C1 segment of cervical spinal cord (tissue), 14 donors: ENCODE measurements around the gene ATP4A.
A peak's percentile ranks its signal among the peaks of the same experiment; 100 is the strongest.
"Not testable (repeated sequence)": the region's sequence is repeated elsewhere in the genome, so short reads cannot be mapped to it uniquely, and the experiment has no call there.

Source experiments
- DNase-seq, 14 donors: peaks; one replicate each; lab custom pipeline; 2025; lab: John Stamatoyannopoulos, UW

The ATP4A gene

DNA sequence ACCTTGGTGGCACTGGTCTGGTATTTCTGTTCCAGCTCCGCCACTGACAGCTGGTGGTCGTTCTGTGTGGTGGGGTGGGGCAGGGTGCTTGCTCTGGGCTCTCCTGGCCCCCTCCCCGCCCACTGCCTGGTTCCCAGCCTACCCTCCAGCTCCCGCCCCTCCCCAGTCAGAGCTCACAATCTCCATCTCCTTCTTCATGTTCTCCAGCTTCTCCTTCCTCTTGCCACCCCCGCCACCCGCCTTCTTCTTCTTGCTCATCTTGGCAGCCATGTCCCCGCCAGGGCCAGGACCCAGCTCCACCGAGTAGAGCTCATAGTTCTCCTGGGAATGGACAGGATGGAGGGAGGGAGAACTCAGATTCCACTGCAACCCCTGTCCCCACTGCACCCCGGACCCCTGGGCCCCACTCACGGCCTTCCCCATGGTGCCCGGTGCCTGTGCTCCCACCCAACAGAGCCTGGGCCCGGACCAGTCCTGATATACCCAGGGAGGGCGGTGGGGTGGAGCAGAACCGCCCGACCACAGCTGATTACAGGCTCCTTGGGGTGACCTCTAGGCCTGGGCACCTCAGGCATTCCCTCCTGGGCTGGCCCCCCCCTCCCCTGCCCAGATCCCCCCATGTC is at the start of gene ATP4A:
ATP4A (minus strand) TSS at position 452 of the 623 bp plus-strand sequence; CDS start at position 423, 29 bp downstream.
- no peak for DNase-seq

DNA sequence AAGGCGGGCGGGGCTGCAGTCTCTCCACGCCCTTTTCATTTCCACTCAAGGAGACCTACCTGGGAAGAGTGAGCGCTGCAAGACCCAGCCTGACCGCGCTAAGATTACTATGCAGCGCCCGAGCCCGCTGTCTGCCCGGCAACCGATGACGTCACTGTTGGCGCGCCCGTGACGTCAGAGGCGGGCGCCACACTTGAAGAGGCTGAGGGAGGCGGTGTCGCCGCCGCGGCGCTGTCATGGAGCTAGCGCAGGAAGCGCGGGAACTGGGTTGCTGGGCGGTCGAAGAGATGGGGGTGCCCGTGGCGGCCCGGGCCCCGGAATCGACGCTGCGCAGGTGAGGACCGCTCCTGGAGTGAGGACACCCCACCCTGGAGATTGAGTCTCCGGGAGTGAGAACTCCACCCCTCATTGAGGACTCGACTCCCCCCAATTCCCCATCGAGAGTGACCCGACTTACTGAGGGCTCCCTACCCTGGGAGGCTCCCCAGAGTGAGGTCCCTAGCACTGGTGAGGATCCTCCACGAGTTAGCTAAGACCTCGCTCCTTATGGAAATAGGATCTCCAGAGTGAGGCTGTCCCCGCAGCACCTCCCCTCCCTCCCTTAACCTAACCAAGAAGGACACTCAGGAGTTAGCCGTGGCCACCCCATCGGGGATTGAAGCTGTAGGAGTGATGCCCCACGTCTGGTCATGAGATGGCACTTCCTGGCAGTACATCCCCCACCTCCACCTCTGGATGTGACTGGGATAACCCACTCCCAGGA is 49.3 kb upstream of the ATP4A start, which contains the start of gene HAUS5:
HAUS5 (plus strand) TSS at position 177 of the 763 bp plus-strand sequence; CDS start at position 237, 60 bp downstream.
- peak; percentile 21 to 89 (median 81) for DNase-seq

DNA sequence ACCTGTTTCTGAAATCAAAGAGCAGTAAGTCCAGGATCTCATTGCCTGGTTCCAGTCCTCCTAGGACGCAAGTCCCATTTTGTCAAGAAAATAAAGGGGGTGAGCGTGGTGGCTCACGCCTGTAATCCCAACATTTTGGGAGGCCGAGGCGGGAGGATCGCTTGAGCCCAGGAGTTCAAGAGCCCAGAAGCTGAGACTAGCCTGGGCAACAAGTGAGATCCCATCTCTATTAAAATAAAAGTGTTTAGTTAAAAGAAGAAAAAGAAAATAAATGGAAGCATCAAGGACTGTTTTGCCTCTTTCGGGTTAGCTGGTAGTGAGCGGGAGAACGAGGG is 48.7 kb upstream of the ATP4A start:
- DNase-seq, result peak in 1 of 14 donors; percentile 11

DNA sequence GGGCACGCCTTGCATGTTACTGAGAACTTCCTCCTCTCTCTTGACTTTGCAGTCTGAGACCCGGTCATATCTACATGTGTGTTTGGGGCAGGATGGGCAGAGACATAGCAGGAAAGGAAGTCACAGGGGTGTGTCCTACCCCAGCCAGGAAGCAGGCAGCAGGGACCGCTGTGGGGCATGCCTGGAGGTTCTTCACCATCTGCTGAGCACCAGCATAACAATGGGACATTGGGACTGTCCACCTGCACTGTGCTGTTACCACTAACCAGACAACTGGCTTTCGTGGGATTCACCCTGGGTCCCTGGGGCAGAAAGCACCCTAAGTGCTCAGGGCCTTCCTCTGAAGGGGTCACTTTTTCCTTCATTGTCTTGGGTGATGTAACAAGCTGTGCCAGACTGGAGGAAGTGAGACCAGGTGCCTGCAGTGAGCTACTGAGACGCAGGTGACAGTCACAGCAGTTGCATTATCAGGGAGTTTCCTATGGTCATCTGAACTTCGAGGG is 46.4 kb upstream of the ATP4A start:
- no peak for DNase-seq

DNA sequence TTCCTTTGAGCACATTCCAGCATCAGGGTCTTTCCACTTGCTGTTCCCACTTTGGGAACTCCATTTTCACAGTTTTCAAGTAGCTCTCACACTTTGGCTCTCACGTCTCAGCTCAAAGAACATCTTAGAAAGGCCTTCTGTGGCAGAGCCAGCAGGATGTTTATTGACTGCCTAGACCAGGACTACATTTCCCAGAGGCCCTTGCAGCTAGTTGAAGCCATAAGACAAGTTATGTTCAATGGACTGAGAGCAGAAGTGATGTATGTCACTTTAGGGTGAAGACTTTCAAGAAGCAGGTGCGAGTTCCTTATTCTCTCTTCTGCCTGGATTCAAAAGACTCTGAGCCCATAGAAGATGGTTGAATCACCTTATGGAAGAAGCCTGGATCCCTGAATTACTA is 44.8 kb upstream of the ATP4A start:
- DNase-seq, result no peak

DNA sequence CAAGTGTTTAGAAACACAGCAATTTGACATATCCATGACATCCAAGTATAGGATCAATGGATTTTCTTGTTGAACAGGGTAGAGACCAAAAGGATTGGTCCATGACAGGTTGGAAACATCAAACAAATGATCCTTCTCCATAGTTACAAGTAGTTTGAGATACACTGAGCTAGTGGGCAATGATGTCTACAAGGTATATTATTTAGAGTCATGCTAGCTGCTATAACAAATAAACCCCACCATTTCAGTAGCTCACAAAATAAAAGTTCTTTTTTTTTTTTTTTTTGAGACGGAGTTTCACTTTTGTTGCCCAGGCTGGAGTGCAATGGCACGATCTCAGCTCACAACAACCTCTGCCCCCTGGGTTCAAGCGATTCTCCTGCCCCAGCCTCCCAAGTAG is 44.2 kb upstream of the ATP4A start:
- DNase-seq, result no peak

DNA sequence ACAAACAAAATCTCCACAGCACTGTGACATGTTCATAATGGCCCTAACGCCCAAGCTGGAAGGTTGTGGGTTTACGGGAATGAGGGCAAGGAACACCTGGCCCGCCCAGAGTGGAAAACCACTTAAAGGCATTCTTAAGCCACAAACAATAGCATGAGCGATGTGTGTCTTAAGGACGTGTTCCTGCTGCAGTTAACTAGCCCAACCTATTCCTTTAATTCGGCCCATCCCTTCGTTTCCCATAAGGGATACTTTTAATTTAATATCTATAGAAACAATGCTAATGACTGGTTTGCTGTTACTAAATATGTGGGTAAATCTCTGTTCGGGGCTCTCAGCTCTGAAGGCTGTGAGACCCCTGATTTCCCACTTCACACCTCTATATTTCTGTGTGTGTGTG is 43.7 kb upstream of the ATP4A start:
- DNase-seq, result not testable (repeated sequence)

DNA sequence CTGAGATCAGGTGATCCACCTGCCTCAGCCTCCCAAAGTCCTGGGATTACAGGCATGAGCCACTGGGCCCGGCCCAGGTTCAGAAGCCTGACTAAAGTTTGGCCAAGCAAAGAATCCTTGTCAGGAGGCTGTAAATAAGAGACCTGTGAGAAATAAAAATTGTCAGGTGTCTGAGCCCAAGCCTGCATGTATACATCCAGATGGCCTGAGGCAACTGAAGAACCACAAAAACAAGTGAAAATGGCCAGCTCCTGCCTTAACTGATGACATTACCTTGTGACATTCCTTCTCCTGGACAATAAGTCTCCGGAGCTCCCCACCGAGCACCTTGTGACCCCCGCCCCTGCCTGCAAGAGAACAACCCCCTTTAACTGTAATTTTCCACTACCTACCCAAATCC is 41.0 kb upstream of the ATP4A start:
- DNase-seq, result not testable (repeated sequence)

DNA sequence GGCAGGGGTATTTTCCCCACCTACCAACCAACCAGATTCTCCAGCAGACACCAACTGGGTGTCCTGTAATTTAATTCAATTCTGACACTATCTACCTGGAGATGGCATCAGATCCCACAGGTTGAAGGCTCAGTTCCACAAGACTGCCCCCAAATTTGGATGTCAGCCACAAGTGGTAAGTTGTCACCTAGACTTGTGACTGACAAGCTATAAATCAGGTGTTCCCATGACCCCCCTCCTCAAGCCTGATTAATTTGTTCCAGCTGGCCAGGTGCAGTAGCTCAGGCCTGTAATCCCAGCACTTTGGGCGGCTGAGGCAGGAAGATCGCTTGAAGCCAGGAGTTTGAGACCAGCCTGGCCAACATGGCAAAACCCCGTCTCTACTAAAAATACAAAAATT is 38.5 kb upstream of the ATP4A start:
- DNase-seq, result no peak

DNA sequence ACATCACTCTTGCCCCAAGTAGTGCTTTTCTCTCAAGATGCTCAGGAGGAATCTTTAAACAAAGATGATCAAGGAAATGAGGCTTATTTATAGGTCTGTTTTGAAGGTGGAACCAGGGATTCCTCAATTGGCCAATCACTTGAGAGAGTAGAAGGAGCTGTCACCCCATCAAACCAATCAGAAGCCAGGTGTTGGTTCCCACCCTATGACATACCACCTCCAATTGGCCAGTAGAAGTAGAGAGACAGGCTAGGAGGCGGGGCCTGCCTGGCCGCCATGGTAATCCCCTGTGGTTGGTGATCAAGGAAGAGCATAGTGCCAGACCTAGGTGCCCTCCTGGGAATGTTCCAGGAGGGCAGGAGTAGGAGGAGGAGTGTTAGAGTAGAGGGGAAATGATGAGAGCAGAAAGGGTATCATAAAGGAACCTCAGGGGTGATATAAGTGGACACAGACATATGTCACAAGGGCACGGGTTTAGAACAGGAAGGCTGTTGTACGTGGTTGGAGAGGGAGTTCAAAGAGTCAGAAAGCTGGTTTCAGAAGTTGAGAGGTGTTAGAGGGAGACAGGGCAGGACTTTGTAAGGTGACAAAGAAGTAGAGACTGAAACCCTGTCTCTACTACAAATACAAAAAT is 33.0 kb upstream of the ATP4A start:
- no peak for DNase-seq

DNA sequence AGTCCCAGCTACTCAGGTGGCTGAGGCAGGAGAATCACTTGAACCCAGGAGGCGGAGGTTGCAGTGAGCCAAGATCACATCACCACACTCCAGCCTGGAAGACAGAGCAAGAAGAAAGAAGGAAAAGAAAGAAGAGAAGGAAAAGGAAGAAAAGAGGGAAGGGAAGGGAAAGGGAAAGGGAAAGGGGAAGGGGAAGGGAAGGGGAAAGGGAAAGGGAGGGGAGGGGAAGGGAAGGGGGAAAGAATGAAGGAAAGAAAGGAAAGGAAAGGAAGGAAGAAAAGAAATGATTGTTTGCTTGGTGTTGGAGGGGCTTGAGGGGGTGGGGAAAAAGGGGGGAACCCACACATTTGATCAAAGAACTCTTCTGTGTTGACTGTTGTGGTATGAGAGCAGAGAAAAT is 32.5 kb upstream of the ATP4A start:
- no peak for DNase-seq

DNA sequence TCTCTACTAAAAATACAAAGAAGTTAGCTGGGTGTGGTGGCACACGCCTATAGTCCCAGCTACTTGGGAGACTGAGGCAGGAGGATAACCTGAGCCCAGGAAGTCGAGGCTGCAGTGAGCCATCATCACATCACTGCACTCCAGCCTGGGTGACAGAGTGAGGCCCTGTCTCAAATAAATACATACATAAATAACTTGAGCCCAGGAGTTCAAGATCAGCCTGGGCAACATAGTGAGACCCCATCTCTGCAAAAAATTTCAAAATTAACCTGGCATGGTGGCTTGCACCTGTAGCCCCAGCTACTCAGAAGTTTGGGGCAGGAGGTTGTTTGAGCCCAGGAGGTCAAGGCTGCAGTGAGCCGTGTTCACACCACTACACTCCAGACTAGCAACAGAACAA is 31.6 kb upstream of the ATP4A start:
- DNase-seq, result not testable (repeated sequence)

DNA sequence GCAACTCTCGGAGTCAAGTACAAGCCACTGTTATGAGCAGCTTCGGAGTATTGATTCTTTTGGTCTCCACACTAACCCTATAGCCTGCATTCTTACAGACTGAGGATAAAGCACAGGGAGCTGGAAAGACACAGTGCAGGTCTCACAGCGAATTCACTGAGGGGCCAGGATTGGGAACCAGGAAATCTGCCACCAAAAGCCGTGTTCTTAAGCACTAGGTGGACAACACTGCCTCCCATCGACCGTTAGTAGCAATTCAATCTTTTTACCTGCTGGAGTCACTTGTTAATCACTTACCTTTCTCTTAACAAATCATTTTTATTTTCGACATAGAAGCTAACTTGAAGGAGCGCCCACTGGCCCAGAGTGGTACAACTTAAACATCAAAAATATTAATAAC is 28.8 kb upstream of the ATP4A start:
- DNase-seq, result peak in 2 of 14 donors; percentile 1 to 12

DNA sequence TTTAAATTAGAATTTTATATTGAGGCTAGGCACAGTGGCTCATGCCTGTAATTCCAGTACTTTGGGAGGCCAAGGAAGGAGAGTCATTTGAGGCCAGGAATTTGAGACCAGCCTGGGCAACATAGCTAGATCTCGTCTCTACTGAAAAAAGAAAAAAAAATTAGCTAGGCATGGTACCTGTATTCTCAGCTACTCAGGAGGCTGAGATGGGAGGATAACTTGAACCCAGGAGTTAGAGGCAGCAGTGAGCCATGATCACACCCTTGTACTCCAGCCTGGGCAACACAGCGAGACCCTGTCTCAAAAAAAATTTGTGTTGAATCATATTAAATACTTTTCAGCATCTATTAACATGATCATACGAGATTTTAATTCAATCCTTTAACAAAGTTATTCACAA is 27.4 kb upstream of the ATP4A start:
- DNase-seq, result no peak

DNA sequence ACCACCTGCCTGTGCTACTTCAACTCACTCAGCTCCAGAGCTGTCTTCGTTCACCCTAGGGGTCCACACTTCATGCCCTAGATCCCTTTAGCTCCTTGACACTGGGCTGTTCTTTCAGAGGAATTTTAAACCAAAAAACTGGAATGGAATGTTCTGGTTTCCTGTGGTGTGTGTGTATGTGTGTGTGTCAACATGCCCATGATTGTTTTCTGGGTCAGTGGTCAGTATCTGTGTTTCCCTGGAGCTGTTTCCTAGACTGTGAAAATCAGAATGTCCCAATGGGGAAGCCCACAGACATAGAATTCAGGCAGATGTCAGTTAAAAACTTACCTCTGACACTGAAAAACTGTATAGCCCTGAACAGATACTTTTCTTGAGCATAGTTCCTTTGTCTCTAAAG is 23.9 kb upstream of the ATP4A start:
- no peak for DNase-seq

DNA sequence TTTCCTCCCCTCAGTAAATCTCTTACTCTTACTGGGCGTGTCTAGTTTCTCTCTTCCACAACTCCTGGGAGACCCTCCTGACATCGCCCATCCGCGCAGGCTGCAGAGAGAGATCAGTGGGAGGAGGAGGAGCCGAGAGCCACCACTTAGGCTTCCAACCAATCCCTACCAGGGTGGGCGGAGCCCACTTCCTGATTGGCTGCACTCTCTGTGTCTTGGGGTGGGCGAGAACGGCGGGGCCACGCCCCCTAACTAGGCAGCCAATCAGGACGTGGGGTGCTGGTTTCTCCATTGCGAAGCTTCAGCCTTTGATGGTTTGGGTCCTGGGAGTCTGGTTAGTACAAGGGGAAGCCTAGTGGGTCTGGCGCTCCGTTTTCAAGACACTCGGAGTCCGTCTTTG is 22.4 kb upstream of the ATP4A start, which contains the start of gene PMIS2:
PMIS2 (plus strand) TSS at position 326 of the 400 bp plus-strand sequence. CDS start 87 bp downstream, outside the sequence.
- no peak for DNase-seq

DNA sequence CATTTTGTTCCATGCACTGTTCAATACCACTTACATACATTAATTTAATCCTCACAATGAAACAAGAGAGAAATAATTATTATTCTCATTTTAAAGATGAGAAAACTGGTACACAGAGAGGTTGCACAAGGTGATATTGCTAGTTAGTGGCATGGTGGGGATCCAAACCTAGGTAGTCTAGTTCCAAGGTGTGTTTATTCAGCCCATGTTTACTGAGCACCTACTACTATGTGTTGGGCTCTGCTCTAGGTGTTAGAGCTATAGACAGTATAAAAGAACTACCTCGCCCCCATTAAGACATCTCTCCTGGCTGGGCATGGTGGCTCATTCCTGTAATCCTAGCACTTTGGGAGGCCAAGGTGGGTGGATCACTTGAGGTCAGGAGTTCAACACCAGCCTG is 19.3 kb upstream of the ATP4A start:
- no peak for DNase-seq

DNA sequence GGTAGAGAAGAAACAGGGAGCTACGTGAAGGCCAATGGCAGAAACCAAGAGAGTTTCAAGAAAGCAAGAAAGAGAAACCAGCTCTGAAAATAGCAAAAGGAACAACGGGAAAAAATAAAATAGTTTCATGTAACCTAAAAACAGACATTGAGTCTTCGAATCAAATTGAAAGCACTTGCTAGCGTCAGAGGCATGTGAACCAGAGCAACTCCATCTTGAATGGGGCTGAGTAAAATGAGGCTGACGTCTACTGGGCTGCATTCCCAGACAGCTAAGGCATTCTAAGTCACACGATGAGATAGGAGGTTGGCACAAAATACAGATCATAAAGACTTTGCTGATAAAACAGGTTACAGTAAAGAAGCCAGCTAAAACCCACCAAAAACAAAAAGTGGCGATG is 15.2 kb upstream of the ATP4A start:
- DNase-seq, result no peak

DNA sequence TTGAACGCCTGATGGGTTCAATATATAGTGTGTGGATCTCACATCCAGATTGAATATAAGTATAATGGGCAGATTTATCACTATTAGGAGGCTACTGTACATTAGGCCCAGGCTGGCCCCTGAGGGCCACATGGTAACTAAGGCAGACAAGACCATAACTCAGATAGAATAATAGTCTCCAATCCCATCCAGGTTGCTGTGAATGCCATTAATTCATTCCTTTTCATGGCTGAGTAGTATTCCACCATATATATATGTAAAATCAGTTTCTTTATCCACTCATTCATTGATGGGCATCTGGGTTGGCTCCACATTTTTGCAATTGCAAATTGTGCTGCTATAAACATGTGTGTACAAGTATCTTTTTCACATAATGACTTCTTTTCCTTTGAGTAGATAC is 14.5 kb upstream of the ATP4A start:
- no peak for DNase-seq

DNA sequence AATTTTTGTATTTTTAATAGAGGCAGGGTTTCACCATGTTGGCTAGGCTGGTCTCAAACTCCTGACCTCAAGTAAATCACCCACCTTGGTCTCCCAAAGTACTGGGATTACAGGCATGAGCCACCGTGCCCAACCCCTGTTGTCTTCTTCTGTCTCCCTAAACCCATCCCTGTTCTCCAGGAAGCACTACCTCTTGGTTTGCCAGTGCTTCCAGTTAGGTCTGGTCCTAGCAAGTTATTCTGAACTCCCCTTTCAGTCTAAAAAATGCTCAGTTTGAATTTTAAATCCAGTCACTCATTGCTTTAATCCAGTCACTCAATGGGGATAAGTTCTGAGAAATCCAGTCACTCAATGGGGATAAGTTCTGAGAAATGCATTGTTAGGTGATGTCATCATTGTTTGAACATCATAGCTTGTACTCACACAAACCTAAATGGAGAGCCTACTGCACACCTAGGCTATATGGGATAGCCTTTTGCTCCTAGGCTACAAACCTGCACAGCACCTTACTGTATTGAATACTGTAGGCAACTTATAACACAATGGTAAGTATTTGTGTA is 8.0 kb upstream of the ATP4A start:
- DNase-seq, result no peak

DNA sequence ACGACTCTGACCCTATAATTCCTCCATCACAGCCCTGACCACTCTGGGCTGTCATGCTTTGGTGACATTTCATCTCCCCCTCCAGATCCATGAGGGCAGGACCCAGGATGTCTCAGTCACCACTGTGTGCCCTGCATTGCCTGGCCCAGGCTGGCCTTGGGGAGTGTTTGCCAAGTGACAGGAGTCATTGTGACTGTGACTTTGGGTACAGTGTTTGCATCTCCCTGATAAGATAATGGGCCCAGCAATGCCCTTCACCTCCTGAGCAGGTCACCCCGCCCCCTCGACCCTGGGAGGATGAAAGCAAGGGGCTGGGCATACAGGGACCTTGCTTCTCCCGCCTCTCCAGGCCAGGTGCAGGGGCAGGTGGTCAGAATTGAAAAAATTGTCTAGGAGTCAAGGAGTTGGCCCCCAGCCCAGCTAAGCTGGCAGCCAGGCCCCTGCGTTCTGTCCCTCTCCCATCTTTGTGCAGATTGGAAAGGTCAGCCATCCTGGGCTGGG is 5.9 kb upstream of the ATP4A start:
- peak in 1 of 14 donors; percentile 71 for DNase-seq

DNA sequence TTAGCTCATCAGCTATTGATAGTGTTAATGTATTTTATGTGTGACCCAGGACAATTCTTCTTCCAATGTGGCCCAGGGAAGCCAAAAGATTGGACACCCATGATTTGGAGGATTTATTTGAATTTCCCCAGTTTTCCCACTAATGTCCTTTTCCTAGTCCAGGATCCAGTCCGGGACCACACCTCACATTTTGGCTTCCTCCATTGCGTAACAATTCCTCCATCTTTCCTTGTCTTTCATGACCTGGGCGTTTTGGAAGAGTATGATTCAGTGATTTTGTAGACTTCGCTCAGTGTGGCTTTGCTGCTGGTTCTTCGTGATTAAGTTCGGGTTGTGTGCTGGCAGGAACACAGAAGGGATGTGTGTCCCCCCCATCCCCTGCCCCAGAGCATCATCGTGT is 3.3 kb upstream of the ATP4A start:
- DNase-seq, result no peak
